ENCODE data around the gene CLEC4F.

The CLEC4F gene

GRCh38 chr2:70771446-70771845 lies 49.0 kb downstream of the CLEC4F start:
- TF ChIP-seq CTCF (conservative IDR thresholded peaks at IDR 0.05) (no peak), ZFX (IDR thresholded peaks at IDR 0.05) (no peak)
- no peak overlapping the region for H3K27ac ChIP-seq

DNA sequence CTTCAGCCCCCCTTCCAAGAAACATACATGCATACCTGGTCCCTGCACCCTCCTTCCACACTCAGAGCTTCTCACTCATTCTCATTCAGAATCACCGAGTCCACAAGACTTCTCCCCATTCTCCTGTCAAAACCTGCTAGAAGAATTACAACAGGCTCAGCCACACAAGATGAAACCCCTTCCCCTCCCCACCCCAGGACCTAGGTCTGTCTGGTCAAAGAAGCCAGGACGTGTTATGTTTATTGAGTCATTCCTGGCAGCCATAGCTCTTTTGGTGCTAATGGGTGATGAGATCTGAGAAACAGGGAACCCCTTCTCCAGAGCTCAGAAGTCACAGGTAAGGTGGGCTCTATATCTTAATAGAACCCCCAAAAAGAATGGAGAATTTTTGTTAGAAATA lies 50.9 kb downstream of the CLEC4F start:
- TF ChIP-seq ZFX (IDR thresholded peaks at IDR 0.05), result no peak
- H3K27ac ChIP-seq, result no peak overlapping the region

DNA sequence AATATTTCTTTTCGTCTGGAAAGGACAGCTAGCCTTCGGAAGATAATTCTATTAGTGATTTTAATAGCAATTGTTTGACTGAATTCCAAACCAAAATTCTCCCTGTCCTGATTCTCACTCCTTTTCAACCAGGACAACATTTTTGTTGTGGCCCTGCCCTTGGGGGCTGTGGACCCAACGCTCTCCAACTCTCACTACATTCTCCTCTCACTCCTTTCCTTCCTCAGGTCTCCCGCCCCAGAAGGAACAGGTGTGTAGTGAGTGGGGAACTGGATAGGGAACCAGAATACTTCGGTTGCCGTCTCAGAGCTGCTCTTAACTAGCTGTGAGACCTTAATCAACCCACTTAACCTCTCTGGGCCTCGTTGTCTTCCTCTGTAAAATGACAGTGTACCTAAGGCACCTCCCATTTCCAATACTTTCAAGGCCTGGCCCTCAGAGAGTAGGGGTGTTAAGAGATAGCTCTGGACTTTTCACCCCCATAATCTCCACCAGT lies 51.8 kb downstream of the CLEC4F start:
- no peak overlapping the region for H3K27ac ChIP-seq
- no peak for TF ChIP-seq ZFX (IDR thresholded peaks at IDR 0.05)
- TF ChIP-seq CTCF (conservative IDR thresholded peaks at IDR 0.05), result no peak

GRCh38 chr2:70767699-70768589 lies 52.5 kb downstream of the CLEC4F start, which contains the start of gene ADD2:
Gene ADD2, minus strand, starts transcription at chr2:70768200. Its CDS starts 61,792 bp downstream, at chr2:70706408.
- no peak for TF ChIP-seq ZFX (IDR thresholded peaks at IDR 0.05)
- no peak for TF ChIP-seq CTCF (conservative IDR thresholded peaks at IDR 0.05)
- H3K27ac ChIP-seq, result no peak within 1 kb of the TSS

DNA sequence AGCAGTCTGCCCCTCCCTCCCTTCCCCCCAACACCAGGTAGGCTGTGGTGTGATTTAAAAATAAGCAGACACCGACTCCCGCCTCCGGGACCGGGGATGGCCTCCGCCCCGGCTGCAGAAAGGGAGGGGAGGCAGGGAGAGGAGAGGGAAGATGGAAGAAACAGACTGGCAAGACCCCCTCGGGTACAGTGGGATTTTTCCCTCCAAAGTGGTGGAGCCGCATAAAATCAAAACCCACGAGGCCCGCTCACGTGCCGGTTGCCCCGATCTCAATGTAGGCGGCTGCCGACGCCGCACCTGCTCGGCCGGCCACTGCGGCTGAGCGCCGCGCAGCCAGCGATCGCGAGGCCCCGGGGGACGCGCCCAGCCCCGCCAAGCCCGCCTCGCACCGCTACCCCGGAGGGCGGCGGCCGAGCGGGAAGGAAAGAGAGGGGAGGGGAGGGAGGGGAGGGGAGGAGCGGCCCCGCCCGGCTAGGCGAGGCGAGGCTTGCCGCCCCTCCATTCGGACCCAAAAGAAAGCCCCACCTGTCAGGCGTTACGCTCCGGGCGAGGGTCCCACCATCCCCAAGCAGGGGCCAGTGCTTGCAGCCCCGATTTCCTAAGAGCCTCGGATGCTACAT lies 53.2 kb downstream of the CLEC4F start:
- no peak overlapping the region for H3K27ac ChIP-seq
- TF ChIP-seq CTCF (conservative IDR thresholded peaks at IDR 0.05), result no peak

DNA sequence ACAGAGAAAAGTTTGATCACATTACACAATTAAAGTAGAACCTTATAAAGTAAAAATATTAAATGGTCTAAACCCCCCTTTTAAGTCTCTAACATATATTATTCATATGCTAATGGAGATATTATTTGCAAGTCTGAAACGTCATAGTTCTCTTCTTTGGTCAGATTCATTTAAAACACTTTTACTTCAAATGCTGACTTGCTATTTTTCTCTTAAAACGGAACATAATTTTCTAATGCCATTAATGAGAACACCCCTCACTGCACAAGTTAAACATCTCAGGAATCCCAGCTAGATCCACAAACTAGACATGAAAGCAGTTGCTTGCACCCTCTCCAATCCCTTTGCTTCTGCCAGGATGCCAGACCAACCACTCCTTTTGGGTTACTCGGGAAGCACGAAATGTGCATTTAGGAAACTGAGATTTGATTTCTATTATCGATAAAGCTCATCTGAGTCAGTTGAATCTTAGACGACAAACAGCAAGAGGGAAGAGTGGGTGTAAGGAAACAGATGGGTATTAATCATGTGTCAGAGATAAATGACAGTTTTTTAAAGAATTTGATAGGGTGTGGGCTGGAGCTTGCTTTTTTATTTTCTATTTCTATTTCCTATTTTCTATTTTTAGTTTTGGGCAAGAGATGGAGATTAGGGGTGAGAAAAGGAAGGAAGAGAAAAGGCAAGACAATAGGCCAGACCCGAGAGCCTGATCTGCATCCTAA lies 53.9 kb downstream of the CLEC4F start:
- no peak overlapping the region for H3K27ac ChIP-seq
- no peak for TF ChIP-seq CTCF (conservative IDR thresholded peaks at IDR 0.05)
- no peak for TF ChIP-seq ZFX (IDR thresholded peaks at IDR 0.05)

DNA sequence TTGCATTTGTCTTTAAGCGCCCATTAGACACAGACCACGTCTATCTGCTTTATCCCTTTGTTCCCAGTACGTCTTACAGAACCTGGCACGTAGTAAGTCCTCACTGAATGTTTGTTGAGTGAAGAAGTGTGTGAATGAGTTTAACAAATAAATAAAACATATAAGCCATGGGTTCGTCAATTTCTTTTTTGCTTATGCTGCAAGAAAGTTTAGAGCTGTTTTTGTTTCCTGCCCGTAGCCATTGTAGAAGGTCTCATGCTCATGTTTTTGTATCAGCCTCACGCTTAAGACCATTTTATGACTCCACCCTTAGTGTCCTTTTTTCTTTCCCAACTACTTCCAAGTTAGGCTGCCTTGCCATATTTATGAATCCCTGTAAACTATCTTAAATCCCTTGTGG lies 54.9 kb downstream of the CLEC4F start:
- no peak overlapping the region for H3K27ac ChIP-seq
- TF ChIP-seq CTCF (conservative IDR thresholded peaks at IDR 0.05) (no peak), ZFX (IDR thresholded peaks at IDR 0.05) (no peak)

All from C4-2B (cell line).